ENCODE measurements around the gene ROR1. TPM values are rescaled to one million over a fixed set of nuclear protein-coding genes. Genes with fewer than 3 reads are reported as not detected.

Gene ROR1
- total and polyA plus RNA-seq, 9 of the 15 experiments (the other 6 are each of a cell fraction or from before 2014, with no cell fraction given): 0.02 TPM; not detected in 8

DNA sequence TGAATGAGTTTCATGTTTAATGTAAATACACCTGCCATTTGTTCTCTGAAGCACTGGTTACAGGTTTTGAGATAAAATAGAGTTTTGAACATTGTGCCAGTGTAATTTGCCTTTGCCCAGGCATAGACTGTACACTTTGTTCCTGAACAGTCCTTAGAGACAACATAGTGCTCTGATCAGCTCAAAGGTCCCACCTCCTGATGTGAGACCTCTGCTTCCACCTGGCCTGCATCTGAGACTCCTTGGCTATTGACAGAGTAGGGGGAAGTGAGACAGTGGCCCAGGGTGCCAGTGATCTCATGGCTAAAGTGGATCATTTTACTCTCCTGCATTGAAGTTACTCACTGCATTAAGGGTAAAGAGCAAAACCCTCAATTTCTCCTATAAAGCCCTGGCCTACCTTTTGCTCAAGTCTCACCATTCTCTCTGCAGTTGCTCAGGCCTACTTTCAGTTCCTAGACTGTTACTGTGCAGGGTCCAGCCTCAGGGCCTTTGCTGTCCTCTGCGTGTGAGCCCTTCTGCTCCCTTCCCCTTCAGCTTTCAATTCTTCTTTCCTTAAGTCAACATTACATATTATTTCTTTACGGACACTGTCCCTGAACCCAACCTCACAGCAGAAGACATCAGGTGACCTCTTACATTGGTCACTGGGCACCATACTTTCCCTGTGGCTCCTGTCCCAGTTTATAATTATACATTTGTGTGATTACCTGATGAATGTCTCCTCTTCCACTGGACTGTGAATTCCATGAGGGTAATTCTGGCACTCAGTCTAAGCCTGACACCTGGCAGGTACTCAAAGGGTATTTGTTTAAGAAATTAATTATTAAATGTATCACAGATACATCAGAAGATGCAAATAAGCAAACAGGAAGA, 142.9 kb downstream of the ROR1 start:
- H3K4me1 ChIP-seq (replicated peaks in 1 of 2; ENCODE audit: control insufficient read depth in 2 of 2, insufficient read depth in 2 of 2, low read length in 2 of 2): no peaks in the 10 kb centered on the region
- BruUV-seq (replicated peaks): no TSS peak
- DNase-seq (ENCODE audit: extremely low read depth in 1 of 4, low spot score in 3 of 4) (no peak), ATAC-seq (no peak), FAIRE-seq (no peak)
- WGBS (ENCODE audit: insufficient coverage, low coverage, missing lambda C conversion rate): 0% methylated on average over 2 of the region's 2 CpGs
- no peaks in the 10 kb centered on the region for H3K9me1 ChIP-seq (ENCODE audit: control insufficient read depth, insufficient read depth, low read length)
- 0 out of 2 replicates have a peak, but pooled peaks cover 3% of the 10 kb centered on the region for H4K20me1 ChIP-seq (replicated peaks; ENCODE audit: control insufficient read depth, insufficient read depth, low read length)
- H2AFZ ChIP-seq (ENCODE audit: low read depth, low read length): no peak overlapping the region
- H3K9ac ChIP-seq (ENCODE audit: insufficient read depth in 1 of 2, low read depth in 2 of 2, low read length in 2 of 2): no peak overlapping the region
- no peaks in the 10 kb centered on the region for H3K36me3 ChIP-seq (ENCODE audit: control insufficient read depth, insufficient read depth, low read length)
- no peak overlapping the region for H3K27ac ChIP-seq (ENCODE audit: extremely low read depth, low read depth, low read length)
- H3K4me2 ChIP-seq (ENCODE audit: insufficient read depth, low read length): no peak overlapping the region
- CTCF ChIA-PET (ENCODE audit: low intra/inter-chr PET ratio): no interaction called here
- intact Hi-C loops (cut with micrococcal nuclease) (loop anchor here (10.0 kb wide), 2 partner anchors 218 to 222 kb away; no protein-coding TSS in a partner anchor), in situ Hi-C loops (cut with MboI) (no loop called here)
- no peaks in the 10 kb centered on the region for H3K9me3 ChIP-seq (replicated peaks; ENCODE audit: control insufficient read depth, insufficient read depth, low read depth, low read length)
- H3K79me2 ChIP-seq (ENCODE audit: control insufficient read depth, insufficient read depth, low read length): no peaks in the 10 kb centered on the region
- H3K4me3 ChIP-seq: no peak overlapping the region
- POLR2A ChIA-PET: interaction anchor here (0.9 kb wide), 1 partner anchor 18 kb away, joined by 3 read pairs; no protein-coding TSS in a partner anchor
- 0 out of 5 replicates have a peak, but pooled peaks cover 0 to 5% of the 10 kb centered on the region in 2 experiments for H3K27me3 ChIP-seq (ENCODE audit: control insufficient read depth in 2 of 2, insufficient read depth in 2 of 2, low read length in 2 of 2)
- TF ChIP-seq MCM7 (IDR thresholded peaks at IDR 0.05) (no peak), CREBBP (IDR thresholded peaks at IDR 0.05; ENCODE audit: low read depth, low read length) (no peak), ZNF212 (CRISPR knock-in tag; IDR thresholded peaks at IDR 0.05) (no peak), CHD1 (IDR thresholded peaks at IDR 0.05; ENCODE audit: low read length) (no peak), BMI1 (IDR thresholded peaks at IDR 0.05; ENCODE audit: low read length) (no peak), PYGO2 (tag; IDR thresholded peaks at IDR 0.05) (no peak), BDP1 (IDR thresholded peaks at IDR 0.05; ENCODE audit: insufficient read depth, insufficient read length) (no peak), HDAC3 (IDR thresholded peaks at IDR 0.05; ENCODE audit: borderline replicate concordance, partially characterized antibody) (no peak), ZNF785 (CRISPR knock-in tag; IDR thresholded peaks at IDR 0.05) (no peak), SRSF1 (IDR thresholded peaks at IDR 0.05; ENCODE audit: low read depth, low read length) (no peak), ZNF830 (CRISPR knock-in tag; IDR thresholded peaks at IDR 0.05) (no peak), CC2D1A (IDR thresholded peaks at IDR 0.05) (no peak), SIN3A (IDR thresholded peaks at IDR 0.05; ENCODE audit: borderline replicate concordance in 2 of 2, control insufficient read depth in 1 of 2, low read depth in 2 of 2, low read length in 2 of 2) (no peak)
- TF ChIP-seq, protein P1, sequence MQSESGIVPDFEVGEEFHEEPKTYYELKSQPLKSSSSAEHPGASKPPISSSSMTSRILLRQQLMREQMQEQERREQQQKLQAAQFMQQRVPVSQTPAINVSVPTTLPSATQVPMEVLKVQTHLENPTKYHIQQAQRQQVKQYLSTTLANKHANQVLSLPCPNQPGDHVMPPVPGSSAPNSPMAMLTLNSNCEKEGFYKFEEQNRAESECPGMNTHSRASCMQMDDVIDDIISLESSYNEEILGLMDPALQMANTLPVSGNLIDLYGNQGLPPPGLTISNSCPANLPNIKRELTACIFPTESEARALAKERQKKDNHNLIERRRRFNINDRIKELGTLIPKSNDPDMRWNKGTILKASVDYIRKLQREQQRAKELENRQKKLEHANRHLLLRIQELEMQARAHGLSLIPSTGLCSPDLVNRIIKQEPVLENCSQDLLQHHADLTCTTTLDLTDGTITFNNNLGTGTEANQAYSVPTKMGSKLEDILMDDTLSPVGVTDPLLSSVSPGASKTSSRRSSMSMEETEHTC (IDR thresholded peaks at IDR 0.05): no peak
- TF ChIP-seq, protein P2, sequence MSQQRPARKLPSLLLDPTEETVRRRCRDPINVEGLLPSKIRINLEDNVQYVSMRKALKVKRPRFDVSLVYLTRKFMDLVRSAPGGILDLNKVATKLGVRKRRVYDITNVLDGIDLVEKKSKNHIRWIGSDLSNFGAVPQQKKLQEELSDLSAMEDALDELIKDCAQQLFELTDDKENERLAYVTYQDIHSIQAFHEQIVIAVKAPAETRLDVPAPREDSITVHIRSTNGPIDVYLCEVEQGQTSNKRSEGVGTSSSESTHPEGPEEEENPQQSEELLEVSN (IDR thresholded peaks at IDR 0.05; ENCODE audit: borderline replicate concordance in 1 of 2, extremely low read depth in 1 of 2, insufficient read depth in 1 of 2, insufficient read length in 1 of 2, low read depth in 1 of 2, low read length in 1 of 2, poor library complexity in 1 of 2, severe bottlenecking in 1 of 2): no peak
- TF ChIP-seq, protein P3, sequence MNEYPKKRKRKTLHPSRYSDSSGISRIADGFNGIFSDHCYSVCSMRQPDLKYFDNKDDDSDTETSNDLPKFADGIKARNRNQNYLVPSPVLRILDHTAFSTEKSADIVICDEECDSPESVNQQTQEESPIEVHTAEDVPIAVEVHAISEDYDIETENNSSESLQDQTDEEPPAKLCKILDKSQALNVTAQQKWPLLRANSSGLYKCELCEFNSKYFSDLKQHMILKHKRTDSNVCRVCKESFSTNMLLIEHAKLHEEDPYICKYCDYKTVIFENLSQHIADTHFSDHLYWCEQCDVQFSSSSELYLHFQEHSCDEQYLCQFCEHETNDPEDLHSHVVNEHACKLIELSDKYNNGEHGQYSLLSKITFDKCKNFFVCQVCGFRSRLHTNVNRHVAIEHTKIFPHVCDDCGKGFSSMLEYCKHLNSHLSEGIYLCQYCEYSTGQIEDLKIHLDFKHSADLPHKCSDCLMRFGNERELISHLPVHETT (CRISPR knock-in tag; conservative IDR thresholded peaks at IDR 0.05 in 1 of 2, IDR thresholded peaks at IDR 0.05 in 1 of 2): no peak
